ENCODE results near the gene CELF4.

CELF4 gene

DNA sequence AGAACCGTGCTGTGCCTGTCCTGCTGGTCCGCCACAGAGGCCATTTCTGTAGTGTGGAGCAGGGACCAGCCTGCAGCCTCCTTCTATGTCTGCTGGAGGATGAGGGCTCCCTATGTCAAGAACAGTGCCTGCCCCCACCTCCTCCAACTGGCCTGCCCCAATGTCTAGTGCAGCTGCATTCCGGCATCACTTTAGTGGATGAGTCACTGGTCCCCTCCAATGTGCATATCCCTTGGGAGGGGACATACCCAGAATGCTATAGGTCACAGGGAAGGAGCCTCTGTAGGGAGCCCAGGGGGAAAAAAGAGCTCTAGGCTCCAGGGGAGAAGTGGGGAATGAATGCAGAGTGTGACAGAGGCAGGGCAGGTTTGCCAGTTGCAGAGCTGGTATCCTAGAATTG, 219.6 kb downstream of the CELF4 start:
- DNase-seq (ENCODE audit: low read depth in 1 of 2, low spot score in 1 of 2), result no peak
- Histone ChIP-seq H3K4me3 (replicated peaks; ENCODE audit: insufficient read depth, low read length) (no peak overlapping the region), H3K27me3 (ENCODE audit: insufficient read depth, poor library complexity, severe bottlenecking) (peaks cover 6% of the 10 kb centered on the region), H3K27ac (replicated peaks) (no peak overlapping the region)
- TF ChIP-seq SPI1 (IDR thresholded peaks at IDR 0.05; ENCODE audit: borderline replicate concordance, low read depth) (no peak), POLR2AphosphoS5 (IDR thresholded peaks at IDR 0.05; ENCODE audit: low read depth) (no peak), GABPA (IDR thresholded peaks at IDR 0.05; ENCODE audit: low read depth) (no peak)
- TF ChIP-seq, protein P1, sequence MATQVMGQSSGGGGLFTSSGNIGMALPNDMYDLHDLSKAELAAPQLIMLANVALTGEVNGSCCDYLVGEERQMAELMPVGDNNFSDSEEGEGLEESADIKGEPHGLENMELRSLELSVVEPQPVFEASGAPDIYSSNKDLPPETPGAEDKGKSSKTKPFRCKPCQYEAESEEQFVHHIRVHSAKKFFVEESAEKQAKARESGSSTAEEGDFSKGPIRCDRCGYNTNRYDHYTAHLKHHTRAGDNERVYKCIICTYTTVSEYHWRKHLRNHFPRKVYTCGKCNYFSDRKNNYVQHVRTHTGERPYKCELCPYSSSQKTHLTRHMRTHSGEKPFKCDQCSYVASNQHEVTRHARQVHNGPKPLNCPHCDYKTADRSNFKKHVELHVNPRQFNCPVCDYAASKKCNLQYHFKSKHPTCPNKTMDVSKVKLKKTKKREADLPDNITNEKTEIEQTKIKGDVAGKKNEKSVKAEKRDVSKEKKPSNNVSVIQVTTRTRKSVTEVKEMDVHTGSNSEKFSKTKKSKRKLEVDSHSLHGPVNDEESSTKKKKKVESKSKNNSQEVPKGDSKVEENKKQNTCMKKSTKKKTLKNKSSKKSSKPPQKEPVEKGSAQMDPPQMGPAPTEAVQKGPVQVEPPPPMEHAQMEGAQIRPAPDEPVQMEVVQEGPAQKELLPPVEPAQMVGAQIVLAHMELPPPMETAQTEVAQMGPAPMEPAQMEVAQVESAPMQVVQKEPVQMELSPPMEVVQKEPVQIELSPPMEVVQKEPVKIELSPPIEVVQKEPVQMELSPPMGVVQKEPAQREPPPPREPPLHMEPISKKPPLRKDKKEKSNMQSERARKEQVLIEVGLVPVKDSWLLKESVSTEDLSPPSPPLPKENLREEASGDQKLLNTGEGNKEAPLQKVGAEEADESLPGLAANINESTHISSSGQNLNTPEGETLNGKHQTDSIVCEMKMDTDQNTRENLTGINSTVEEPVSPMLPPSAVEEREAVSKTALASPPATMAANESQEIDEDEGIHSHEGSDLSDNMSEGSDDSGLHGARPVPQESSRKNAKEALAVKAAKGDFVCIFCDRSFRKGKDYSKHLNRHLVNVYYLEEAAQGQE (IDR thresholded peaks at IDR 0.05; ENCODE audit: insufficient replicate concordance, low read depth), result no peak
- TF ChIP-seq, protein P2, sequence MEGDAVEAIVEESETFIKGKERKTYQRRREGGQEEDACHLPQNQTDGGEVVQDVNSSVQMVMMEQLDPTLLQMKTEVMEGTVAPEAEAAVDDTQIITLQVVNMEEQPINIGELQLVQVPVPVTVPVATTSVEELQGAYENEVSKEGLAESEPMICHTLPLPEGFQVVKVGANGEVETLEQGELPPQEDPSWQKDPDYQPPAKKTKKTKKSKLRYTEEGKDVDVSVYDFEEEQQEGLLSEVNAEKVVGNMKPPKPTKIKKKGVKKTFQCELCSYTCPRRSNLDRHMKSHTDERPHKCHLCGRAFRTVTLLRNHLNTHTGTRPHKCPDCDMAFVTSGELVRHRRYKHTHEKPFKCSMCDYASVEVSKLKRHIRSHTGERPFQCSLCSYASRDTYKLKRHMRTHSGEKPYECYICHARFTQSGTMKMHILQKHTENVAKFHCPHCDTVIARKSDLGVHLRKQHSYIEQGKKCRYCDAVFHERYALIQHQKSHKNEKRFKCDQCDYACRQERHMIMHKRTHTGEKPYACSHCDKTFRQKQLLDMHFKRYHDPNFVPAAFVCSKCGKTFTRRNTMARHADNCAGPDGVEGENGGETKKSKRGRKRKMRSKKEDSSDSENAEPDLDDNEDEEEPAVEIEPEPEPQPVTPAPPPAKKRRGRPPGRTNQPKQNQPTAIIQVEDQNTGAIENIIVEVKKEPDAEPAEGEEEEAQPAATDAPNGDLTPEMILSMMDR (IDR thresholded peaks at IDR 0.05; ENCODE audit: insufficient read depth, low read length), result no peak

DNA sequence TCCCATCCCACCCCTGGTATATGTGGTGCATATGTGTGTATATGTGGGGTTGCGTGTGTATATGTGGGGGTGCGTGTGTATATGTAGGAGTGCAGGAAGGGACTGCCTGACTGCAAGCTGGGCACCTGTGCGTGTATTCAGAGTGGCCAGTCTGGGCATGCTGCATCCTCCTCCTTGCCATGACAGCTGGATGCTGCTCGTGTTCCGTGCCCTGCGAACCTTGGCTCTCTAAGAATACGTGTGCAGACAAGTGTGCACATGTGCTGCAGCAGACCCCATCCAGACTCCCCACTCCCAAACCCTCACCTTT, 222.1 kb downstream of the CELF4 start:
- H3K4me3 ChIP-seq (replicated peaks; ENCODE audit: insufficient read depth, low read length), result no peak overlapping the region

DNA sequence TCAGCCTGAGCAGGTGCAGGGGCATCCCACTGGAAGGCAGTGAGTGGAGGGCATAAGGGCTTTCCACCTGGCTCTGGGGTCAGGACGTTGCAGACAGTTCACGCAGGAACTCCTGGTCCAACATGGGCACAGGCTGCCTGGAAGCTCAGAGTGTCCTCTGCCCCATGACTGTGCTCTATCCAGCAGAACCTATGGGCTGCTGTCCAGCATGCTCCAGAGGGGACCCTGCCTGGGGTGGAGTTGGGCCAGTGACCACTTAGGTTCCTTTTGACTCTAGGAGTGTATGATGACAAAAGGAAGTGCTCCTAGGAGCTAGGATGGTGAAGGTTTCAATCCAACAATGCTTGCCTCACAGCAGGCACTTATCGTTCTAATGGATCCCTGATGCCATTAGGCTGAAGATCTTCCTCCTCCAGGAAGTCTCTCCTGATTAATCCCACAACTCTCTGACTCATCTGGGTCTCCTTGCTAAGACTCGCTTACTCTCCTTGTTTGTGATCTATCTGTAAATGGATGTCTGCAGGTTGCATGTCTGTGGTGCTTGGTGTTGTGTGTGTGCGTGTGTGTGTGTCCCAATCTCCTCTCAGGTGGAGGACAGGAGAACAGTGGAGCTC, 224.0 kb downstream of the CELF4 start:
- TF ChIP-seq, protein P2 (IDR thresholded peaks at IDR 0.05; ENCODE audit: insufficient read depth, low read length), result no peak
- TF ChIP-seq SPI1 (IDR thresholded peaks at IDR 0.05; ENCODE audit: borderline replicate concordance, low read depth) (no peak), GABPA (IDR thresholded peaks at IDR 0.05; ENCODE audit: low read depth) (no peak), POLR2AphosphoS5 (IDR thresholded peaks at IDR 0.05; ENCODE audit: low read depth) (no peak)
- TF ChIP-seq, protein P1 (IDR thresholded peaks at IDR 0.05; ENCODE audit: insufficient replicate concordance, low read depth), result no peak
- Histone ChIP-seq H3K27me3 (ENCODE audit: insufficient read depth, poor library complexity, severe bottlenecking) (peaks cover 6% of the 10 kb centered on the region), H3K27ac (replicated peaks) (no peak overlapping the region), H3K4me3 (replicated peaks; ENCODE audit: insufficient read depth, low read length) (no peak overlapping the region)
- DNase-seq (ENCODE audit: low read depth in 1 of 2, low spot score in 1 of 2), result no peak

More for the DNA sequence above, 222.1 kb downstream of the CELF4 start:
- no peak for DNase-seq (ENCODE audit: low read depth in 1 of 2, low spot score in 1 of 2)
- Histone ChIP-seq H3K27ac (replicated peaks) (no peak overlapping the region), H3K27me3 (ENCODE audit: insufficient read depth, poor library complexity, severe bottlenecking) (peaks cover 6% of the 10 kb centered on the region)
- TF ChIP-seq POLR2AphosphoS5 (IDR thresholded peaks at IDR 0.05; ENCODE audit: low read depth) (no peak), GABPA (IDR thresholded peaks at IDR 0.05; ENCODE audit: low read depth) (no peak), SPI1 (IDR thresholded peaks at IDR 0.05; ENCODE audit: borderline replicate concordance, low read depth) (no peak)
- TF ChIP-seq, protein P2 (IDR thresholded peaks at IDR 0.05; ENCODE audit: insufficient read depth, low read length), result no peak
- TF ChIP-seq, protein P1 (IDR thresholded peaks at IDR 0.05; ENCODE audit: insufficient replicate concordance, low read depth), result no peak
